T follicular helper cell (primary cell): ENCODE data around the gene DKK2.

Experiments used
- DNase-seq: peaks from one replicate; pipeline ENCODE4 v3.0.0-alpha.2; 2020; ENCODE audit warnings: low read depth

The DKK2 gene

DNA sequence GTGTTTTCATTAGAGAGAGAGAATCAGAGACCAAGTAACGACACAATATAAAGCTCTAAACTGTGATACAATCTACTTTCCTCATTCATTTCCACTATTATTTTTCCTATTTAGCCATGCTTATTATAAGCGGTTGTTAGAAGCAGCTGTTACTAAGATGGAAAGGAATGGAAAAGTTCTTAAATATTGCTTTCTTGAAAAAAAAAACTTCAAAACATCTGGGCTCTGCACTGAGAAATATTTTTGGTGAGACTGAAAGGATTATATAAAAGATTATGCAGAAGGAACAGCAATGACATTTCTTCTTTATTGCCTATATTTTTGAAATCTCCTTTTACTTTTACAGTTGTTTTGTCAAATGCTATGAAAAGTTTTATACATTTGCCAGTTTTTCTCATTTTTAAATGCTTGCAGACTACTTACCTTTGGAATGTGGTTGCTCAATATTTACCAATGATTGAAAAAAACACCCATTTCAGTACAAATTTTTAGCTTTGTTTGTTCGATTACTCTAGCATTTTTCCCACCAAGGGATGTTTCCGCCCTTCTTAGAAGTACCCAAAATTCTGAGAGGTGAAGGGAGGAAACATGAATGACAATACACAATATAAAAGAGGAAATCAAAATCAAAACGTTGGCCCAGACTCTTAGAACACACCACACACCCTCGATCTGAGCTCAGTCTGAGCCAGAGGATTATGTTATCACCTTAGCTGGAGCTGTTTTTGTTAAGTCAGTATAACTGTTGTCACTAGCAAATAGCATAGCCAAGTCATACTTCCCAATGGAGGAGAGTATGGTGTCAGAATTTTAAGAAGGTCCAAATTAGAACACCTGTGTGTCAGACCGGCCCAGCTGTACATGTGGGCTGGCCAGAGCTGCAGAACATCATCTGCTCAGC is 18.4 kb downstream of the DKK2 start:
- no peak for DNase-seq

DNA sequence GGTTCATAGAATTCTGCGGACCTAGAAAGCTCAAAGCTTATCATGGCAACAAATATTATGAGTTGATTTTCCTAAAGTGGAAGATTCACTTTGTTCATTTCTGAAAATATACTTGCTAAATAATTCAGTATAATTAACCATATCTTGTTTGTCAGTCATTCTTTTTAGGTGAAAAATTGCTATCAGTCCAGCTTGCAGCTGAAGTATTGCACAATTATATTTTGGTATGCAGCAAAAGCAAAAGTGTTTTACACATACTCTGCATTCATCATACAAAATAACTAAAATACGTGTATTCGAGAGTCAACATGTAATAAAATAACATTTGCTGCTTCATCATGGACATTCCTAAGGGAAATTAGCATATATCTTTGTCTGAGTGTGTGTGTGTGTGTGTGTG is 24.8 kb downstream of the DKK2 start:
- no peak for DNase-seq

- DNase-seq: no peak
Observed at GRCh38 chr4:107009196-107009968, 26.7 kb downstream of the DKK2 start.

DNA sequence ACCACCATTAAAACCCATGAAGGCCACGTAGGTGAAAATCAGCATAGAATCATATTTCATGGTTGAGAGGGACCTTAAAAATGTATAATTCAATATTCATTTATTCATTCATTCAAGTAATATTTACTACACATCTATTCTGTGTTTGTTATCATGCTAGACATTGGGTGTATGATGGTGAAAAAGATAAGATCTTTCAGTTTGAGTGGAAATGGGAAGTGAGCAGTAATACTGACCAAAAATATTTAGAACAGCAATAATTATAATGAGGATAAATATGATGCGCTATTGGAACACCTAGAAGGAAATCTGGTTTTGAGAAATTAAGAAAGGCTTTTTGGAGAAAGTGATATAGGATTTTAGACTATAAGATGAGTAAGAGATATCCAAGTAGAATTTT is 28.0 kb downstream of the DKK2 start:
- DNase-seq: no peak

DNA sequence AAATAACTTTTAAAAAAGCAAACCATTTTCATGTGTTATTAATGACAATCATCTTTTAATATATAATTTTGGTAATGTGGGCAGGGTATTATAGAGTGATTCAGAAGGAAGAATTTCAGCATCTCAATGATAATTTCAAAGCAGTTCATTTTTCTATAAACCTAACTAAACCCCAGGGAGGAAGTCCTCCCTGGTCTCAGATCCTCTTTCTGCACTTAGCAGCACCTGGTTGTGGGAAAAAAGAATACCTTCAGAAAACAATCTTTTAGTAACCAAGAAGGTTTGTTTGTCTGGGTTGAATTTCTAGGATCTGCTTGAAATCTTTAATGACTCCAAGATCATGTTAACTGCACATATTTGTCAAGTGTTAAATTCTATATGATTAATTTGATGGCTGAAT is 29.9 kb downstream of the DKK2 start:
- DNase-seq: no peak

- no peak for DNase-seq
Observed at GRCh38 chr4:106996490-106996889, 39.6 kb downstream of the DKK2 start.

DNA sequence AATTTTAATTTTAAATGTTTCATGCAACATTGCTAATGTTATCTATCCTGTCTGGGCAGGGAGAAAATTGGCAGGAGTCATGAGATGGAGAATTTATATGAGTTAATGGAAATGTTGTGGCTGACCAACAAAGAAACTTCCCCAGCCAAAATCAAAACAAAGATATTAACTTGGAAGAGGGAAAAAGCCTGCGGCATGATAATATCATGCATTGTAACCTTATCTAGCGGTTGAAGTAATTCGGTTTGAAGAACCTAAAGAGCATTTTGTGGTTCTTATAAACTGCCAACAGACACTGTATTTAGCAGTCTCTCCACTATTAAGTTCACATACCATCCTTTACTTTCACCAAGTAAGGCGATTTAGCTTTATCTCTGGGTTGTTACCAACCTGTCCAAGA is 42.3 kb downstream of the DKK2 start:
- DNase-seq: no peak

GRCh38 chr4:106987311-106987710 is 48.8 kb downstream of the DKK2 start:
- no peak for DNase-seq

- no peak for DNase-seq
Observed at GRCh38 chr4:106986486-106986885, 49.6 kb downstream of the DKK2 start.

- no peak for DNase-seq
Observed at GRCh38 chr4:106985830-106986229, 50.3 kb downstream of the DKK2 start.

DNA sequence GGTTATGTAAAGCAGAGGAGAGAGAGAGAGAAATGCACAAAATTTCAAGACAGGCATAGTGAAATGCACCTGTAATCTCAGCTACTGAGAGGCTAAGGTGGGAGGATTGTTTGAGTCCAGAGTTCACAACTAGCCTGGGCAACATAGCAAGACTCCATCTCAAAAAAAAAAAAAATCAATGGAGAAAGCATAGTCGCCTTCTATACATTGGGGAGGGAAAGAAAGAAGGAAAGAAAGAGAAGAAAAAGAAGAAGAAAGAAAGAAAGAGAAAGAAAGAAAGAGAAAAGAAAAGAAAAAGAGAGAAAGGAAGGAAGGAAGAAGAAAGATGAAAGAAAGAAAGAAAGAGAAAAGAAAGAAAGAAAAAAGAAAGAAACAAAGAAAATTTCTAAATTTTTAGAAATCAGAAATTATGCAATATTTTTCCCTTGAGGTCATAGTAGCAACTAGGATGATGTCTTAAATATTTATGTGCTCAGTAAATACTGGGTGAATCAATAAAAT is 53.4 kb downstream of the DKK2 start:
- no peak for DNase-seq

DNA sequence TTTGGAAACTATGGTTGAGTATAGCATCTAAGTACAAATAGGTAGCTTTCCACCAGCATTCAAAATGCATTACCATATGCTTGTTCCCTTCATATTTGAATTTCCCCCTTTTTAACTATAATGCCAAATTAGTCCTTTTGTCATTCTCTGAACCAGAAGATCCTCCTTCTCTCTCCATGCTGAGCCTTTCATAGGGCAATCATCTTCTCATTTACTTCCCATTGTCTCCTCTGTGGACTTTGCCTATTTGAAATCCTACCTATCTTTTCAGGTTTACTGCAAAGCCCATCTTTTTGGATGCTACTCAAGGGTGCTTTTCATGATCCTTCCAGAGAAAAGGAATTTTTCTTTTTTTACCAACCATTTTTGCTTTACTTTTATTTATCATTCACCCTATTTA is 54.7 kb downstream of the DKK2 start:
- DNase-seq: no peak

DNA sequence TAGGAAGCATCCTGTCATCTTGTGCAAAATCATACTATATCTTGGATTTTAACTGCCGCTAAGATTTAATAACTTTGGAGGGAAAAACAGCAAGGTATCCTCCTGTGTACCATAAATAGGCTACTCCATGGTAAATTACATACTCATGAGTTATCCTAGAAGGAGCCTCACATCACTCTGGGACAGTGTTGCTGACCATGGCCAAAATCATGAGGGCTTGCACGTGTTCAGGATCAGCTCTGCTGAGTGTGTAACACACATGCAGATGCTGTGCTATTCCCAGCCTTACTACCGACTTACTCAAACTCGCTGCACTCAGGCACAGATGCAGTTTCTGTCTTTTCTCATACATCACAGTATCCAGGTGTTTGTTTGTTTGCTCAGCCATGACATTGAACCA is 56.6 kb downstream of the DKK2 start:
- no peak for DNase-seq

DNA sequence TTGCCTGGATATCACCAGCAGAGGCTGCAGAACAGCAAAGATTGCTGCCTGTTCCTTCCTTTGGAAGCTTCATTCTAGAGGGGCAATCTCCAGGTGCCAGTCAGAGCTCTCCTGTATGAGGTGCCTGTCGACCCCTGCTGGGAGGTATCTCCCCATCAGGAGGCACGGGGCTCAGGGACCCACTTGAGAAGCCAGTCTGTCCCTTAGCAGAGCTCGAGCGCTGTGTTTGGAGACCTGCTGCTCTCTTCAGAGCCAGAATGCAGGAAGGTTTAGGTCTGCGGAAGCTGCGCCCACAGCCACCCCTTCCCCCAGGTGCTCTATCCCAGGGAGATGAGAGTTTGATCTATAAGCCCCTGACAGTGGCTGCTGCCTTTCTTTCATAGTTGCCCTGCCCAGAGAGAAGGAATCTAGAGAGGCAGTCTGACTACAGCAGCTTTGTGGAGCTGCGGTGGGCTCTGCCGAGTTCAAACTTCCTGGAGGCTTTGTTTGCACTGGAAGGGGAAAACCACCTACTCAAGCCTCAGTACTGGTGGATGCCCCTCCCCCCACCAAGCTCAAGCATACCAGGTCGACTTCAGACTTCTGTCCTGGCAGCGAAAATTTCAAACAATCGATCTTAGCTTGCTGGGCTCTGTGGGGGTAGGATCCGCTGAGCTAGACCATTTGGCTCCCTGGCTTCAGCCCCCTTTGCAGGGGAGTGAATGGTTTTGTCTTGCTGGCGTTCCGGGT is 57.9 kb downstream of the DKK2 start:
- no peak for DNase-seq

- DNase-seq: no peak
Observed at GRCh38 chr4:106971636-106972035, 64.5 kb downstream of the DKK2 start.

GRCh38 chr4:106967892-106968291 is 68.2 kb downstream of the DKK2 start:
- no peak for DNase-seq

- DNase-seq: no peak
Observed at GRCh38 chr4:106953036-106953705, 82.9 kb downstream of the DKK2 start.

GRCh38 chr4:106951891-106952290 is 84.2 kb downstream of the DKK2 start:
- no peak for DNase-seq

DNA sequence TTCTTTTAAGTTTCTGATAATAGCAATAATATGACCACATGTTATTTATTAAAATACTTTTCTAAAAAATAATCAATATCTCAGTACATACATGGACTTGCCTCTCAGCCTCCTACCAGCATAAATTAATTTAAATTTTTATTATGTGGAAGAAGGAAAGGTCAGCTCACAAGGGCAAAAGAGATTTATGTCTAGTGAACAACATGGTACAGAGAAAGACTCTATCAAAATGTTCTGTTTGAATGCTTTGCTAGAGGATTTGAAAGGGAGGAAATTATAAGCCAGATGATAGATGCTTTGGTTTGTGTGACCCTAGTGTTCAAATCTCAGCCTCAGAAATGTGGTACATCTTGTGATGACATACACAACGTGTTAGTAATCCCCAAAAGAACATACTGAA is 94.3 kb downstream of the DKK2 start:
- DNase-seq: no peak

- DNase-seq: no peak
Observed at GRCh38 chr4:106930522-106930921, 105.6 kb downstream of the DKK2 start.

GRCh38 chr4:106929248-106929647 is 106.9 kb downstream of the DKK2 start:
- no peak for DNase-seq

DNA sequence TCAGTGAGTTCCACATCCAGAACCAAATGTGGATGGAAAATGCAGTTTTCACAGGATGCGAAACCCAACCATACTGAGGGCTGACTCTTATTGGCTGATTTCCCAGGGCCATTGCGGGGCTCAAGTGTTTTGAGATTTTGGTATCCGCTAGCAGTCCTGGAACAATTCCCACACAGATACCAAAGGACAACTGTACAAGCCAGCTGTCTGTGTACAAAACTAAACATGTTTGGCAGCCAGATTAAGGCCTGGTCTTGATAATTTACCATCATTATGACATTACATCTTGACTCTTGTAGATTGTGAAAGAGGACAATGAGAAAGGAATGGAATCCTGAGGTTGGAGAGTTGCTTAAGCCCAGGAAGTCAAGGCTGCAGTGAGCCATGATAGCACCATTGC is 121.9 kb downstream of the DKK2 start:
- DNase-seq: no peak
